ENCODE data around the gene CDK5R1. TPM values are rescaled to one million over a fixed set of nuclear protein-coding genes. Genes with fewer than 3 reads are reported as not detected.

CDK5R1 gene
- polyA plus RNA-seq, 3 donors, result 0.44 to 1.0 (median 0.48) TPM

DNA sequence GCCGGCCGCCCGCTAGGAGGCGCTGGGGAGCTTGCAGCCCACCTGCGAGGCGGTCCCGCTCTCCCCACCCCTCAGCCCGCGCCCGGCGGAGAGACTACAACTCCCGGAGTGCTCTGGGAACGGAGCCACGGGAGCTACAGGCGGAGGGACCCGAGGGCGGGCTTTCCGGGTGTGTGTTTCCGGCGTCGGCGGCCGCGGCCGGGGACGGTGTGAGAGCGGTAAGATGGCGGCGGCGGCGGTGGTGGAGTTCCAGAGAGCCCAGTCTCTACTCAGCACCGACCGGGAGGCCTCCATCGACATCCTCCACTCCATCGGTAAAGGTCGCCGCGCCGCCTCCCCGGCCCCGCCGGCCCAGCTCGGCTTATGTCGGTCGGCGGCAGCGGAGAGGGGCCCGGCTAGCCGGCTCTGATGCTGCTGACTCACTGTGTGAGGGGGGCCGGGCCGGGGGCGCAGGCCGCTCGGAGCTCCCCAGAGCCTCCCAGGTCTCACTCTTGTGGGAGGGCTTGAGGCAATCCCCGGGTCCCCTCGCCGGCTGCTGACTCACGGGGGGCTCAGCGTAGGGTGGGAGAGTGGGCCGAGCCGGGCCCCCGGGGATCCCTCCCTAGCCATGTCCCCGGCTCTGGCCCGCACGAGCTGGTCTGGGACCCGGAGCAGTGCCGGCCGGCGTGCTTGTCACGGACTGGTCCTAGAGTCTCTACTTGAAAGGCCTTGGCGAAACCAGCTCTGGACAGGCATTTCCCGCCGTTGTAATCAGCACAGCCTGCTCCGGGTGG is 42.3 kb upstream of the CDK5R1 start, which contains the start of gene PSMD11:
PSMD11 (plus strand) TSS at position 210 of the 773 bp plus-strand sequence; CDS start at position 224, 14 bp downstream.
- no peaks in the 10 kb centered on the region for H3K9me3 ChIP-seq (replicated peaks in 1 of 2; ENCODE audit: control insufficient read depth in 1 of 2, insufficient read depth in 1 of 2, low read length in 2 of 2)
- peak within 1 kb of the TSS; percentile 95 for H3K9ac ChIP-seq (ENCODE audit: insufficient read depth, low read length, poor library complexity, severe bottlenecking)
- H3K4me2 ChIP-seq (replicated peaks; ENCODE audit: extremely low read depth, low read length, poor library complexity, severe bottlenecking), result peak within 1 kb of the TSS; percentile 95
- Mint-ChIP-seq H3K36me3 (peaks cover 27 to 31% of the 10 kb centered on the region in 2 donors), H3K9me3 (peaks cover 0 to 5% (median 0%) of the 10 kb centered on the region in 7 donors), H3K27ac (peak within 1 kb of the TSS; percentile 78 to 93 (median 91)), H3K27me3 (ENCODE audit: low read depth in 3 of 3) (peaks cover 11 to 20% (median 16%) of the 10 kb centered on the region in 3 donors), H3K4me3 (peak within 1 kb of the TSS; percentile 91 to 93), H3K4me1 (peaks cover 24% of the 10 kb centered on the region)
- intact Hi-C loops (cut with micrococcal nuclease), result loop anchor here in 1 of 2 donors (5.0 to 10.0 kb wide), 2 partner anchors 92 to 180 kb away; partner anchors contain the start of genes RHBDL3 and ZNF207
- peak within 1 kb of the TSS; percentile 93 for H2AFZ ChIP-seq (ENCODE audit: insufficient read depth, low read depth, low read length, poor library complexity, severe bottlenecking)
- TF ChIP-seq, protein P1, sequence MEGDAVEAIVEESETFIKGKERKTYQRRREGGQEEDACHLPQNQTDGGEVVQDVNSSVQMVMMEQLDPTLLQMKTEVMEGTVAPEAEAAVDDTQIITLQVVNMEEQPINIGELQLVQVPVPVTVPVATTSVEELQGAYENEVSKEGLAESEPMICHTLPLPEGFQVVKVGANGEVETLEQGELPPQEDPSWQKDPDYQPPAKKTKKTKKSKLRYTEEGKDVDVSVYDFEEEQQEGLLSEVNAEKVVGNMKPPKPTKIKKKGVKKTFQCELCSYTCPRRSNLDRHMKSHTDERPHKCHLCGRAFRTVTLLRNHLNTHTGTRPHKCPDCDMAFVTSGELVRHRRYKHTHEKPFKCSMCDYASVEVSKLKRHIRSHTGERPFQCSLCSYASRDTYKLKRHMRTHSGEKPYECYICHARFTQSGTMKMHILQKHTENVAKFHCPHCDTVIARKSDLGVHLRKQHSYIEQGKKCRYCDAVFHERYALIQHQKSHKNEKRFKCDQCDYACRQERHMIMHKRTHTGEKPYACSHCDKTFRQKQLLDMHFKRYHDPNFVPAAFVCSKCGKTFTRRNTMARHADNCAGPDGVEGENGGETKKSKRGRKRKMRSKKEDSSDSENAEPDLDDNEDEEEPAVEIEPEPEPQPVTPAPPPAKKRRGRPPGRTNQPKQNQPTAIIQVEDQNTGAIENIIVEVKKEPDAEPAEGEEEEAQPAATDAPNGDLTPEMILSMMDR (IDR thresholded peaks at IDR 0.05), result peak; percentile 67
- H3K27ac ChIP-seq (ENCODE audit: low read depth in 1 of 2, low read length in 2 of 2), result peak within 1 kb of the TSS; percentile 38 to 87
- peaks cover 18 to 26% of the 10 kb centered on the region in 2 donors for H3K4me1 ChIP-seq (ENCODE audit: control insufficient read depth in 1 of 2, insufficient read depth in 2 of 2, low read length in 2 of 2)
- DNase-seq, result peak; percentile 87 to 90 (median 88)
- peaks cover 17 to 27% of the 10 kb centered on the region in 2 donors for H3K36me3 ChIP-seq (replicated peaks in 1 of 2; ENCODE audit: control insufficient read depth in 1 of 2, insufficient read depth in 2 of 2, low read length in 2 of 2)
- no peaks in the 10 kb centered on the region for H4K20me1 ChIP-seq (ENCODE audit: insufficient read depth, low read length)
- peak within 1 kb of the TSS; percentile 63 to 95 (median 84) for H3K4me3 ChIP-seq (replicated peaks in 1 of 3; ENCODE audit: low read depth in 2 of 3, low read length in 3 of 3)
- WGBS (ENCODE audit: insufficient coverage), result 0% methylated on average over 66 of the region's 74 CpGs
- H3K27me3 ChIP-seq (ENCODE audit: control insufficient read depth in 2 of 2, insufficient read depth in 2 of 2, low read length in 2 of 2), result no peaks in the 10 kb centered on the region
- H3K79me2 ChIP-seq (ENCODE audit: insufficient read depth, low read length), result peaks cover 46% of the 10 kb centered on the region

DNA sequence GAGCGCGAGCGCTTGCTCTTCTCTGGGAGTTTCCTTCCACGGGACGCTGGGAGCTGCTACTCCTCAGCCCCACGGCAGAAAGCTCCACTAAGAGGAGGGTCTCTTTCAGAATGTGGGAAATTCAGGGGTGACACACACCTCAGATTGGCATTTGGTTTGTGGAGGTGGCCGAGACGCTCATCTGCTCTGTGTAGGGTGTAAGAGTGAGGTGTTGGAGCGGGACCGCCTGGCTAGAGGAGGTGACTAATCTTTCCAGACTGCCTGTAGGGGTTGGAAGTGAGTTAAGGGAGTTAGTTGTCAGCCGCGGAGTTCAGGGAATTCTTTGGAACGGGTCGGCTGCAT is 41.7 kb upstream of the CDK5R1 start:
- Mint-ChIP-seq H3K4me3 (peak overlapping the region; percentile 91 to 93), H3K9me3 (peaks cover 0 to 5% (median 0%) of the 10 kb centered on the region in 7 donors), H3K36me3 (peaks cover 32 to 36% of the 10 kb centered on the region in 2 donors), H3K27me3 (ENCODE audit: low read depth in 3 of 3) (peaks cover 11 to 18% (median 16%) of the 10 kb centered on the region in 3 donors), H3K27ac (peak overlapping the region; percentile 78 to 93 (median 91)), H3K4me1 (peaks cover 24% of the 10 kb centered on the region)
- H3K36me3 ChIP-seq (replicated peaks in 1 of 2; ENCODE audit: control insufficient read depth in 1 of 2, insufficient read depth in 2 of 2, low read length in 2 of 2), result peaks cover 22 to 33% of the 10 kb centered on the region in 2 donors
- H3K9me3 ChIP-seq (replicated peaks in 1 of 2; ENCODE audit: control insufficient read depth in 1 of 2, insufficient read depth in 1 of 2, low read length in 2 of 2), result no peaks in the 10 kb centered on the region
- H2AFZ ChIP-seq (ENCODE audit: insufficient read depth, low read depth, low read length, poor library complexity, severe bottlenecking), result peak overlapping the region; percentile 93
- DNase-seq, result peak; percentile 8 to 75 (median 38)
- H3K4me1 ChIP-seq (ENCODE audit: control insufficient read depth in 1 of 2, insufficient read depth in 2 of 2, low read length in 2 of 2), result peaks cover 18 to 26% of the 10 kb centered on the region in 2 donors
- H3K9ac ChIP-seq (ENCODE audit: insufficient read depth, low read length, poor library complexity, severe bottlenecking), result peak overlapping the region; percentile 95
- no peaks in the 10 kb centered on the region for H4K20me1 ChIP-seq (ENCODE audit: insufficient read depth, low read length)
- H3K4me3 ChIP-seq (replicated peaks in 1 of 3; ENCODE audit: low read depth in 2 of 3, low read length in 3 of 3), result peak overlapping the region; percentile 63 to 95 (median 84)
- peaks cover 51% of the 10 kb centered on the region for H3K79me2 ChIP-seq (ENCODE audit: insufficient read depth, low read length)
- TF ChIP-seq, protein P1 (IDR thresholded peaks at IDR 0.05), result no peak
- peak overlapping the region; percentile 38 to 87 for H3K27ac ChIP-seq (ENCODE audit: low read depth in 1 of 2, low read length in 2 of 2)
- intact Hi-C loops (cut with micrococcal nuclease), result loop anchor here in 1 of 2 donors (10.0 kb wide), 1 partner anchor 180 kb away; the partner anchor contains the start of gene RHBDL3
- WGBS (ENCODE audit: insufficient coverage), result 0% methylated on average over 8 of the region's 14 CpGs
- H3K27me3 ChIP-seq (ENCODE audit: control insufficient read depth in 2 of 2, insufficient read depth in 2 of 2, low read length in 2 of 2), result no peaks in the 10 kb centered on the region
- H3K4me2 ChIP-seq (replicated peaks; ENCODE audit: extremely low read depth, low read length, poor library complexity, severe bottlenecking), result peak overlapping the region; percentile 95

Data from CD14-positive monocyte (primary cell).